ENCODE measurements around the gene GRAMD4. TPM values are rescaled to one million over a fixed set of nuclear protein-coding genes. Genes with fewer than 3 reads are reported as not detected.

GRAMD4 gene
- polyA plus RNA-seq, 3 donors, result 9.5 to 33.3 (median 12.6) TPM

DNA sequence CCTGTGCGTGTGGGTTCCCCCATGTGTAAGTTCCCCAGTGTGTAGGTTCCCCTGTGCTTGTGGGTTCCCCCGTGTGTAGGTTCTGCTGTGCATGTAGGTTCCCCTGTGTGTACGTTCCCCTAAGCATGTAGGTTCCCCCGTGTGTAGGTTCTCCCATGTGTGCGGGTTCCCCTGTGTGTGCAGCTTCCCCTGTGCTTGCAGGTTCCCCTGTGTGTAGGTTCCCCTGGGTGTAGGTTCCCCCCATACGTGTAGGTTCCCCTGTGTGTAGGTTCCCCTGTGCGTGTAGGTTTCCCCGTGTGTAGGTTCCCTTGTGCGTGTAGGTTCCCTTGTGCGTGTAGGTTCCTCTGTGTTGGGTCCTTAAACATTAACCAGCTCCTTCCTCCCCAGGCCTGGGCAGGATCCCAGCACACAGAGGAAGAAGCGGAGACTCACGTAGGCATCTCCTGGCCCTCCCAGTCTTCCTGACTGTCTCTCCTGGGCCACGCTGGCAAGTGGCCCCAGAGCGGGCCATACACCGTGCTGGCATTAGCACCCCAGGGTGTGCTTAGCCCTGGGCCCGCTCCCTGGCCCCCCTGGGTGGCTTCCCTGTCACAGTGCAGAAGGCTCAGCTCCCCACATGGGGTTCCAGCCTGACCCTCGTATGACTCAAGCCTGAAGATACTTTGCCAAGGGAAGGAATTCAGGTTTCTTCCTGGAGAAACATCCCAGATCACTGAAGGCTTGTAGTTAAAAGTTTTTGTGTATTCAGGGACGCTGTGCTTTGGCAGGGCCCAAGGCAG lies 2.8 kb upstream of the GRAMD4 start:
- Histone ChIP-seq H3K27me3 (ENCODE audit: control insufficient read depth in 2 of 2, insufficient read depth in 2 of 2, low read length in 2 of 2) (no peaks in the 10 kb centered on the region), H3K36me3 (replicated peaks in 1 of 2; ENCODE audit: control insufficient read depth in 1 of 2, insufficient read depth in 2 of 2, low read length in 2 of 2) (no peaks in the 10 kb centered on the region), H3K79me2 (ENCODE audit: insufficient read depth, low read length) (peaks cover 50% of the 10 kb centered on the region), H3K27ac (ENCODE audit: low read depth in 1 of 2, low read length in 2 of 2) (peak overlapping the region; percentile 45 to 70), H3K4me2 (replicated peaks; ENCODE audit: extremely low read depth, low read length, poor library complexity, severe bottlenecking) (no peak overlapping the region), H2AFZ (ENCODE audit: insufficient read depth, low read depth, low read length, poor library complexity, severe bottlenecking) (no peak overlapping the region), H3K9me3 (replicated peaks in 1 of 2; ENCODE audit: control insufficient read depth in 1 of 2, insufficient read depth in 1 of 2, low read length in 2 of 2) (no peaks in the 10 kb centered on the region), H3K4me3 (replicated peaks in 1 of 3; ENCODE audit: low read depth in 2 of 3, low read length in 3 of 3) (no peak overlapping the region), H3K4me1 (ENCODE audit: control insufficient read depth in 1 of 2, insufficient read depth in 2 of 2, low read length in 2 of 2) (peaks cover 71 to 85% of the 10 kb centered on the region in 2 donors), H3K9ac (ENCODE audit: insufficient read depth, low read length, poor library complexity, severe bottlenecking) (no peak overlapping the region), H4K20me1 (ENCODE audit: insufficient read depth, low read length) (peaks cover 48% of the 10 kb centered on the region)
- no peaks in the 10 kb centered on the region for H3K9me3 Mint-ChIP-seq
- H3K27ac Mint-ChIP-seq, result peak overlapping the region; percentile 3 to 85 (median 51)
- H3K4me3 Mint-ChIP-seq, result no peak overlapping the region
- TF ChIP-seq, protein P1, sequence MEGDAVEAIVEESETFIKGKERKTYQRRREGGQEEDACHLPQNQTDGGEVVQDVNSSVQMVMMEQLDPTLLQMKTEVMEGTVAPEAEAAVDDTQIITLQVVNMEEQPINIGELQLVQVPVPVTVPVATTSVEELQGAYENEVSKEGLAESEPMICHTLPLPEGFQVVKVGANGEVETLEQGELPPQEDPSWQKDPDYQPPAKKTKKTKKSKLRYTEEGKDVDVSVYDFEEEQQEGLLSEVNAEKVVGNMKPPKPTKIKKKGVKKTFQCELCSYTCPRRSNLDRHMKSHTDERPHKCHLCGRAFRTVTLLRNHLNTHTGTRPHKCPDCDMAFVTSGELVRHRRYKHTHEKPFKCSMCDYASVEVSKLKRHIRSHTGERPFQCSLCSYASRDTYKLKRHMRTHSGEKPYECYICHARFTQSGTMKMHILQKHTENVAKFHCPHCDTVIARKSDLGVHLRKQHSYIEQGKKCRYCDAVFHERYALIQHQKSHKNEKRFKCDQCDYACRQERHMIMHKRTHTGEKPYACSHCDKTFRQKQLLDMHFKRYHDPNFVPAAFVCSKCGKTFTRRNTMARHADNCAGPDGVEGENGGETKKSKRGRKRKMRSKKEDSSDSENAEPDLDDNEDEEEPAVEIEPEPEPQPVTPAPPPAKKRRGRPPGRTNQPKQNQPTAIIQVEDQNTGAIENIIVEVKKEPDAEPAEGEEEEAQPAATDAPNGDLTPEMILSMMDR (IDR thresholded peaks at IDR 0.05), result no peak
- H3K36me3 Mint-ChIP-seq, result peaks cover 0 to 2% of the 10 kb centered on the region in 2 donors
- 75% methylated on average over 10 of the region's 18 CpGs for WGBS (ENCODE audit: insufficient coverage)
- intact Hi-C loops (cut with micrococcal nuclease), result no loop called here
- H3K4me1 Mint-ChIP-seq, result peaks cover 71% of the 10 kb centered on the region
- peak; percentile 30 to 82 (median 50) for DNase-seq
- H3K27me3 Mint-ChIP-seq (ENCODE audit: low read depth in 3 of 3), result peaks cover 0 to 2% (median 1%) of the 10 kb centered on the region in 3 donors

GRCh38 chr22:46617986-46618647 lies 2.1 kb upstream of the GRAMD4 start:
- no peak overlapping the region for H3K4me3 Mint-ChIP-seq

More at GRCh38 chr22:46617986-46618647, 2.1 kb upstream of the GRAMD4 start:
- no peak overlapping the region for H3K4me3 ChIP-seq (replicated peaks in 1 of 3; ENCODE audit: low read depth in 2 of 3, low read length in 3 of 3)
- Mint-ChIP-seq H3K36me3 (peaks cover 0 to 2% of the 10 kb centered on the region in 2 donors), H3K27me3 (ENCODE audit: low read depth in 3 of 3) (peaks cover 0 to 2% (median 1%) of the 10 kb centered on the region in 3 donors), H3K27ac (peak overlapping the region in 3 of 7 donors; percentile 32 to 63 (median 62)), H3K4me1 (peaks cover 70% of the 10 kb centered on the region), H3K9me3 (no peaks in the 10 kb centered on the region)
- DNase-seq, result no peak
- 93% methylated on average over 28 of the region's 29 CpGs for WGBS (ENCODE audit: insufficient coverage)
- H3K9me3 ChIP-seq (replicated peaks in 1 of 2; ENCODE audit: control insufficient read depth in 1 of 2, insufficient read depth in 1 of 2, low read length in 2 of 2), result no peaks in the 10 kb centered on the region
- H3K27ac ChIP-seq (ENCODE audit: low read depth in 1 of 2, low read length in 2 of 2), result peak overlapping the region; percentile 45 to 70
- H2AFZ ChIP-seq (ENCODE audit: insufficient read depth, low read depth, low read length, poor library complexity, severe bottlenecking), result no peak overlapping the region
- H3K4me2 ChIP-seq (replicated peaks; ENCODE audit: extremely low read depth, low read length, poor library complexity, severe bottlenecking), result no peak overlapping the region
- TF ChIP-seq, protein P1 (IDR thresholded peaks at IDR 0.05), result no peak
- H3K36me3 ChIP-seq (replicated peaks in 1 of 2; ENCODE audit: control insufficient read depth in 1 of 2, insufficient read depth in 2 of 2, low read length in 2 of 2), result no peaks in the 10 kb centered on the region
- peaks cover 71 to 85% of the 10 kb centered on the region in 2 donors for H3K4me1 ChIP-seq (ENCODE audit: control insufficient read depth in 1 of 2, insufficient read depth in 2 of 2, low read length in 2 of 2)
- intact Hi-C loops (cut with micrococcal nuclease), result no loop called here
- peaks cover 50% of the 10 kb centered on the region for H4K20me1 ChIP-seq (ENCODE audit: insufficient read depth, low read length)
- H3K9ac ChIP-seq (ENCODE audit: insufficient read depth, low read length, poor library complexity, severe bottlenecking), result no peak overlapping the region
- no peaks in the 10 kb centered on the region for H3K27me3 ChIP-seq (ENCODE audit: control insufficient read depth in 2 of 2, insufficient read depth in 2 of 2, low read length in 2 of 2)
- peaks cover 48% of the 10 kb centered on the region for H3K79me2 ChIP-seq (ENCODE audit: insufficient read depth, low read length)

Measured in CD14-positive monocyte (primary cell).